NCI-H446 (cell line): ENCODE measurements around the gene GALNT11.
A peak's percentile ranks its signal among the peaks of the same experiment; 100 is the strongest.
"Not testable (repeated sequence)": the region's sequence is repeated elsewhere in the genome, so short reads cannot be mapped to it uniquely, and the experiment has no call there.

Experiments
- DNase-seq, 2 experiments: peaks; one replicate each; lab custom pipeline; 2025; lab: John Stamatoyannopoulos, UW

GALNT11 gene

GRCh38 chr7:152025077-152025936 is at the start of gene GALNT11:
GALNT11 (plus strand) TSS chr7:152025674; CDS start chr7:152094228, 68,554 bp downstream.
- DNase-seq = peak; percentile 60 to 92

GRCh38 chr7:151978616-151979015 is 46.9 kb upstream of the GALNT11 start:
- DNase-seq = no peak

GRCh38 chr7:151981223-151981622 is 44.3 kb upstream of the GALNT11 start:
- no peak for DNase-seq

GRCh38 chr7:151982806-151983205 is 42.7 kb upstream of the GALNT11 start:
- DNase-seq = no peak

GRCh38 chr7:151984612-151985011 is 40.9 kb upstream of the GALNT11 start:
- no peak for DNase-seq

GRCh38 chr7:151987748-151988529 is 37.5 kb upstream of the GALNT11 start:
- peak in 1 of 2 experiments; percentile 3 for DNase-seq

GRCh38 chr7:151992375-151992774 is 33.1 kb upstream of the GALNT11 start:
- DNase-seq = peak in 1 of 2 experiments; percentile 22

GRCh38 chr7:151993977-151994676 is 31.3 kb upstream of the GALNT11 start:
- DNase-seq = no peak

GRCh38 chr7:151999424-152000090 is 25.9 kb upstream of the GALNT11 start:
- no peak for DNase-seq

GRCh38 chr7:152000191-152000590 is 25.3 kb upstream of the GALNT11 start:
- no peak for DNase-seq

GRCh38 chr7:152006336-152006735 is 19.1 kb upstream of the GALNT11 start:
- DNase-seq = no peak

GRCh38 chr7:152011860-152012259 is 13.6 kb upstream of the GALNT11 start:
- DNase-seq = no peak

- no peak for DNase-seq
These were observed 12.2 kb upstream of the GALNT11 start for GRCh38 chr7:152013230-152013629.

- no peak for DNase-seq
These were observed 11.5 kb upstream of the GALNT11 start for GRCh38 chr7:152013974-152014373.

GRCh38 chr7:152014722-152015121 is 10.8 kb upstream of the GALNT11 start:
- no peak for DNase-seq

GRCh38 chr7:152015600-152015999 is 9.9 kb upstream of the GALNT11 start:
- DNase-seq = no peak

GRCh38 chr7:152016947-152017346 is 8.5 kb upstream of the GALNT11 start:
- no peak for DNase-seq

- DNase-seq = not testable (repeated sequence)
These were observed 7.8 kb upstream of the GALNT11 start for GRCh38 chr7:152017683-152018082.

GRCh38 chr7:152021740-152022139 is 3.7 kb upstream of the GALNT11 start:
- DNase-seq = not testable (repeated sequence)

GRCh38 chr7:152025937-152026890 is 740 bp downstream of the GALNT11 start:
- DNase-seq = no peak
